ENCODE results near the gene P2RX4.

GRCh38 chr12:121261398-121261797 is 51.5 kb downstream of the P2RX4 start:
- no peak for TF ChIP-seq TAF1 (IDR thresholded peaks at IDR 0.05; ENCODE audit: borderline replicate concordance, insufficient read depth, low read length)
- no peak for TF ChIP-seq POLR2AphosphoS5 (IDR thresholded peaks at IDR 0.05; ENCODE audit: low read depth, low read length)
- no peak for TF ChIP-seq REST (IDR thresholded peaks at IDR 0.05; ENCODE audit: insufficient read depth in 1 of 2, low read depth in 2 of 2, low read length in 2 of 2)
- TF ChIP-seq SIN3A (IDR thresholded peaks at IDR 0.05; ENCODE audit: borderline replicate concordance, insufficient read depth, low read length) = no peak
- no peak for TF ChIP-seq FOXP2 (optimal IDR thresholded peaks at IDR 0.05; ENCODE audit: borderline replicate concordance, extremely low read depth, extremely low read length, insufficient read depth)

All from PFSK-1 (cell line).